CD14-positive monocyte (primary cell): ENCODE data around the gene CDH4. TPM values are rescaled to one million over a fixed set of nuclear protein-coding genes. Genes with fewer than 3 reads are reported as not detected.

Source experiments
- DNase-seq, 3 donors: peaks; one replicate each; pipeline ENCODE4 v3.0.0-alpha.2; 2011 to 2022
- H2AFZ ChIP-seq: 2 replicates; pipeline ENCODE4 v1.6.0; 2012; ENCODE audit warnings: mild to moderate bottlenecking, low read depth, low read length, inconsistent platforms; ENCODE audit not compliant: insufficient read depth, poor library complexity, severe bottlenecking
- H3K27ac ChIP-seq, 2 donors: 1 replicate in 1 of 2; 2 replicates in 1 of 2; pipeline ENCODE4 v1.5.1; 2012 to 2013; ENCODE audit warnings: low read length in 2 of 2, control low read depth in 1 of 2, inconsistent platforms in 1 of 2, low read depth in 1 of 2, mild to moderate bottlenecking in 1 of 2
- H3K27me3 ChIP-seq, 2 donors: one replicate each; pipeline versions ENCODE4 v1.6.0 to v1.6.1; 2011 to 2013; ENCODE audit warnings: low read length in 2 of 2; ENCODE audit not compliant: control insufficient read depth in 2 of 2, insufficient read depth in 2 of 2
- H3K36me3 ChIP-seq, 2 donors: replicated peaks in 1 of 2; 1 replicate in 1 of 2; 2 replicates in 1 of 2; pipeline versions ENCODE4 v1.5.1 to v1.6.1; 2012 to 2013; ENCODE audit warnings: low read length in 2 of 2, control low read depth in 1 of 2, inconsistent platforms in 1 of 2, mild to moderate bottlenecking in 1 of 2; ENCODE audit not compliant: insufficient read depth in 2 of 2, control insufficient read depth in 1 of 2
- H3K4me1 ChIP-seq, 2 donors: 1 replicate in 1 of 2; 2 replicates in 1 of 2; pipeline versions ENCODE4 v1.5.1 to v1.6.1; 2012 to 2013; ENCODE audit warnings: low read length in 2 of 2, control low read depth in 1 of 2, inconsistent platforms in 1 of 2, mild to moderate bottlenecking in 1 of 2, moderate library complexity in 1 of 2; ENCODE audit not compliant: insufficient read depth in 2 of 2, control insufficient read depth in 1 of 2
- H3K4me2 ChIP-seq: replicated peaks from 2 replicates; pipeline ENCODE3; 2012; ENCODE audit warnings: low read length, moderate library complexity, mild to moderate bottlenecking; ENCODE audit not compliant: poor library complexity, severe bottlenecking; ENCODE audit errors: extremely low read depth
- H3K4me3 ChIP-seq, 3 experiments: fragments of 200-600 bp in 1 of 3; sonication (generic) in 1 of 3; replicated peaks in 1 of 3; 1 replicate in 2 of 3; 2 replicates in 1 of 3; pipeline ENCODE4 v1.5.1; 2011 to 2013; ENCODE audit warnings: low read length in 3 of 3, mild to moderate bottlenecking in 3 of 3, control low read depth in 2 of 3, low read depth in 2 of 3, inconsistent platforms in 1 of 3, moderate library complexity in 1 of 3
- H3K79me2 ChIP-seq: 2 replicates; pipeline ENCODE4 v1.6.0; 2012; ENCODE audit warnings: mild to moderate bottlenecking, control low read depth, inconsistent platforms, low read length, moderate library complexity; ENCODE audit not compliant: insufficient read depth
- H3K9ac ChIP-seq: 2 replicates; pipeline ENCODE4 v1.6.0; 2017; ENCODE audit warnings: low read length, mild to moderate bottlenecking; ENCODE audit not compliant: insufficient read depth, poor library complexity, severe bottlenecking
- H3K9me3 ChIP-seq, 2 donors: replicated peaks in 1 of 2; 1 replicate in 1 of 2; 2 replicates in 1 of 2; pipeline versions ENCODE4 v1.5.1 to v1.6.1; 2012 to 2013; ENCODE audit warnings: low read length in 2 of 2, control low read depth in 1 of 2; ENCODE audit not compliant: control insufficient read depth in 1 of 2, insufficient read depth in 1 of 2
- H4K20me1 ChIP-seq: 2 replicates; pipeline ENCODE4 v1.6.0; 2012; ENCODE audit warnings: mild to moderate bottlenecking, low read length, control low read depth, moderate library complexity; ENCODE audit not compliant: insufficient read depth
- H3K27ac Mint-ChIP-seq, 7 donors: one replicate each; pipeline ENCODE4 v1.8.0; 2020; ENCODE audit warnings: mild to moderate bottlenecking in 7 of 7, mixed read lengths in 7 of 7, moderate library complexity in 6 of 7, inconsistent platforms in 2 of 7
- H3K27me3 Mint-ChIP-seq, 3 donors: one replicate each; pipeline ENCODE4 v1.8.0; 2021 to 2022; ENCODE audit warnings: low read depth in 3 of 3, mild to moderate bottlenecking in 3 of 3, mixed read lengths in 3 of 3, moderate library complexity in 3 of 3, inconsistent platforms in 1 of 3
- H3K36me3 Mint-ChIP-seq, 2 donors: one replicate each; pipeline ENCODE4 v1.8.0; 2020; ENCODE audit warnings: mixed read lengths in 2 of 2, inconsistent platforms in 1 of 2, mild to moderate bottlenecking in 1 of 2
- H3K4me1 Mint-ChIP-seq: one replicate; pipeline ENCODE4 v1.8.0; 2020; ENCODE audit warnings: mild to moderate bottlenecking, mixed read lengths
- H3K4me3 Mint-ChIP-seq, 2 donors: one replicate each; pipeline ENCODE4 v1.8.0; 2020; ENCODE audit warnings: mild to moderate bottlenecking in 2 of 2, mixed read lengths in 2 of 2, moderate library complexity in 1 of 2
- H3K9me3 Mint-ChIP-seq, 7 donors: one replicate each; pipeline ENCODE4 v1.8.0; 2020 to 2022; ENCODE audit warnings: mixed read lengths in 7 of 7, mild to moderate bottlenecking in 6 of 7, moderate library complexity in 6 of 7, inconsistent platforms in 2 of 7
- CTCF ChIP-seq: fragments of 200-600 bp; IDR thresholded peaks from one replicate; pipeline ENCODE4 v1.8.0; 2022; ENCODE audit warnings: antibody characterized with exemption, mild to moderate bottlenecking
- WGBS: methylation state at CpG from one replicate; pipeline ENCODE4 v1.1.5; 2013; ENCODE audit warnings: missing lambda C conversion rate; ENCODE audit not compliant: insufficient coverage; 5-methylcytosine and 5-hydroxymethylcytosine counted together
- intact Hi-C, 2 donors: fragments of 100-400 bp; cut with micrococcal nuclease; formaldehyde crosslinking; loops; one replicate each; pipeline versions ENCODE4 v1.15.0 to v1.15.1; 2023
- polyA plus RNA-seq, 3 donors: library from polyadenylated mRNA; depleted of rRNA in 1 of 3; unstranded in 2 of 3; stranded (reverse) in 1 of 3; fragments of 300-500 nt in 2 of 3; fragments of >200 nt in 1 of 3; fragmentation: Illumina TruSeq in 2 of 3; gene quantifications; 1 replicate in 2 of 3; 2 replicates in 1 of 3; pipeline ENCODE4 v1.2.3, GENCODE V29; 2012 to 2021

Gene CDH4
- polyA plus RNA-seq, 3 donors: not detected

- Histone ChIP-seq H3K79me2 (no peaks in the 10 kb centered on the region), H2AFZ (no peak overlapping the region), H3K4me1 (no peaks in the 10 kb centered on the region), H3K9ac (no peak overlapping the region), H3K36me3 (no peaks in the 10 kb centered on the region), H4K20me1 (no peaks in the 10 kb centered on the region), H3K4me2 (no peak overlapping the region), H3K27ac (no peak overlapping the region), H3K27me3 (no peaks in the 10 kb centered on the region), H3K9me3 (peaks cover 0 to 99% of the 10 kb centered on the region in 2 donors), H3K4me3 (no peak overlapping the region)
- Mint-ChIP-seq H3K27ac (no peak overlapping the region), H3K36me3 (no peaks in the 10 kb centered on the region), H3K27me3 (peaks cover 0 to 1% (median 1%) of the 10 kb centered on the region in 3 donors), H3K9me3 (peaks cover 2 to 73% (median 44%) of the 10 kb centered on the region in 7 donors), H3K4me1 (no peaks in the 10 kb centered on the region), H3K4me3 (peak overlapping the region in 1 of 2 donors; percentile 24)
- intact Hi-C loops: no loop called here
- no peak for DNase-seq
- 89% methylated on average over 11 of the region's 14 CpGs for WGBS
- TF ChIP-seq CTCF: no peak
These were observed 598.4 kb downstream of the CDH4 start for GRCh38 chr20:61850457-61850856.

GRCh38 chr20:61850926-61851900 is 599.2 kb downstream of the CDH4 start:
- 91% methylated on average over 23 of the region's 32 CpGs for WGBS

More at GRCh38 chr20:61850926-61851900, 599.2 kb downstream of the CDH4 start:
- Mint-ChIP-seq H3K4me1 (no peaks in the 10 kb centered on the region), H3K27me3 (peaks cover 0 to 2% (median under 1%) of the 10 kb centered on the region in 3 donors), H3K27ac (peak overlapping the region in 1 of 7 donors; percentile 60), H3K4me3 (no peak overlapping the region), H3K9me3 (peaks cover 2 to 75% (median 43%) of the 10 kb centered on the region in 7 donors), H3K36me3 (no peaks in the 10 kb centered on the region)
- Histone ChIP-seq H3K4me1 (no peaks in the 10 kb centered on the region), H3K36me3 (no peaks in the 10 kb centered on the region), H3K9ac (no peak overlapping the region), H2AFZ (no peak overlapping the region), H3K9me3 (peaks cover 0 to 98% of the 10 kb centered on the region in 2 donors), H3K4me3 (no peak overlapping the region), H3K79me2 (no peaks in the 10 kb centered on the region), H3K27me3 (no peaks in the 10 kb centered on the region), H4K20me1 (no peaks in the 10 kb centered on the region), H3K4me2 (no peak overlapping the region), H3K27ac (no peak overlapping the region)
- no peak for DNase-seq
- no peak for TF ChIP-seq CTCF
- intact Hi-C loops: no loop called here
